ENCODE measurements around the gene DOCK2. TPM values are rescaled to one million over a fixed set of nuclear protein-coding genes. Genes with fewer than 3 reads are reported as not detected.

Gene DOCK2
- total and polyA plus RNA-seq, 2 donors (not counting 1 experiment from before 2014, with no cell fraction given): 112 to 330 TPM

GRCh38 chr5:170069512-170069911 lies 432.4 kb downstream of the DOCK2 start:
- Histone ChIP-seq H3K9ac (ENCODE audit: low read length) (no peak overlapping the region), H3K4me3 (ENCODE audit: control extremely low read depth in 1 of 5, extremely low read depth in 1 of 5, insufficient read depth in 1 of 5, low read depth in 2 of 5, low read length in 4 of 5) (no peak overlapping the region), H3K79me2 (ENCODE audit: control insufficient read depth, insufficient read depth, low read length) (no peaks in the 10 kb centered on the region), H3K4me2 (replicated peaks; ENCODE audit: low read depth, low read length, poor library complexity, severe bottlenecking) (no peak overlapping the region), H3K27ac (ENCODE audit: low read length in 2 of 2) (no peak overlapping the region), H3K36me3 (replicated peaks in 1 of 2; ENCODE audit: control extremely low read depth in 1 of 2, control insufficient read depth in 1 of 2, extremely low read depth in 1 of 2, insufficient read depth in 2 of 2, low read length in 1 of 2) (peaks cover 12 to 72% of the 10 kb centered on the region in 2 experiments), H2AFZ (ENCODE audit: insufficient read depth, low read depth, low read length, poor library complexity, severe bottlenecking) (no peak overlapping the region), H3K4me1 (ENCODE audit: control insufficient read depth in 2 of 2, insufficient read depth in 2 of 2, low read length in 2 of 2) (no peaks in the 10 kb centered on the region), H3K27me3 (replicated peaks in 1 of 4; ENCODE audit: control extremely low read depth in 1 of 4, control insufficient read depth in 3 of 4, insufficient read depth in 4 of 4, low read length in 3 of 4) (no peaks in the 10 kb centered on the region), H4K20me1 (ENCODE audit: control insufficient read depth, insufficient read depth, low read length, poor library complexity, severe bottlenecking) (no peaks in the 10 kb centered on the region), H3K9me3 (ENCODE audit: control extremely low read depth in 1 of 3, control insufficient read depth in 2 of 3, insufficient read depth in 1 of 3, low read length in 2 of 3) (no peaks in the 10 kb centered on the region)
- no peak overlapping the region for H3K4me3 Mint-ChIP-seq
- ATAC-seq (ENCODE audit: low read depth) (no peak), DNase-seq (no peak)
- TF ChIP-seq, protein P1, sequence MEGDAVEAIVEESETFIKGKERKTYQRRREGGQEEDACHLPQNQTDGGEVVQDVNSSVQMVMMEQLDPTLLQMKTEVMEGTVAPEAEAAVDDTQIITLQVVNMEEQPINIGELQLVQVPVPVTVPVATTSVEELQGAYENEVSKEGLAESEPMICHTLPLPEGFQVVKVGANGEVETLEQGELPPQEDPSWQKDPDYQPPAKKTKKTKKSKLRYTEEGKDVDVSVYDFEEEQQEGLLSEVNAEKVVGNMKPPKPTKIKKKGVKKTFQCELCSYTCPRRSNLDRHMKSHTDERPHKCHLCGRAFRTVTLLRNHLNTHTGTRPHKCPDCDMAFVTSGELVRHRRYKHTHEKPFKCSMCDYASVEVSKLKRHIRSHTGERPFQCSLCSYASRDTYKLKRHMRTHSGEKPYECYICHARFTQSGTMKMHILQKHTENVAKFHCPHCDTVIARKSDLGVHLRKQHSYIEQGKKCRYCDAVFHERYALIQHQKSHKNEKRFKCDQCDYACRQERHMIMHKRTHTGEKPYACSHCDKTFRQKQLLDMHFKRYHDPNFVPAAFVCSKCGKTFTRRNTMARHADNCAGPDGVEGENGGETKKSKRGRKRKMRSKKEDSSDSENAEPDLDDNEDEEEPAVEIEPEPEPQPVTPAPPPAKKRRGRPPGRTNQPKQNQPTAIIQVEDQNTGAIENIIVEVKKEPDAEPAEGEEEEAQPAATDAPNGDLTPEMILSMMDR (IDR thresholded peaks at IDR 0.05): no peak
- TF ChIP-seq EZH2 (IDR thresholded peaks at IDR 0.05; ENCODE audit: borderline replicate concordance, insufficient read depth, low read depth, low read length, poor library complexity, severe bottlenecking): no peak
- no peaks in the 10 kb centered on the region for H3K9me3 Mint-ChIP-seq (ENCODE audit: insufficient read depth)
- ChIA-PET POLR2A (no interaction called here), CTCF (no interaction called here)
- H3K27ac Mint-ChIP-seq: no peak overlapping the region
- intact Hi-C loops (cut with micrococcal nuclease): no loop called here
- H3K4me1 Mint-ChIP-seq: no peaks in the 10 kb centered on the region
- WGBS (ENCODE audit: insufficient coverage): 100% methylated on average over 3 of the region's 5 CpGs
- H3K27me3 Mint-ChIP-seq: no peaks in the 10 kb centered on the region

DNA sequence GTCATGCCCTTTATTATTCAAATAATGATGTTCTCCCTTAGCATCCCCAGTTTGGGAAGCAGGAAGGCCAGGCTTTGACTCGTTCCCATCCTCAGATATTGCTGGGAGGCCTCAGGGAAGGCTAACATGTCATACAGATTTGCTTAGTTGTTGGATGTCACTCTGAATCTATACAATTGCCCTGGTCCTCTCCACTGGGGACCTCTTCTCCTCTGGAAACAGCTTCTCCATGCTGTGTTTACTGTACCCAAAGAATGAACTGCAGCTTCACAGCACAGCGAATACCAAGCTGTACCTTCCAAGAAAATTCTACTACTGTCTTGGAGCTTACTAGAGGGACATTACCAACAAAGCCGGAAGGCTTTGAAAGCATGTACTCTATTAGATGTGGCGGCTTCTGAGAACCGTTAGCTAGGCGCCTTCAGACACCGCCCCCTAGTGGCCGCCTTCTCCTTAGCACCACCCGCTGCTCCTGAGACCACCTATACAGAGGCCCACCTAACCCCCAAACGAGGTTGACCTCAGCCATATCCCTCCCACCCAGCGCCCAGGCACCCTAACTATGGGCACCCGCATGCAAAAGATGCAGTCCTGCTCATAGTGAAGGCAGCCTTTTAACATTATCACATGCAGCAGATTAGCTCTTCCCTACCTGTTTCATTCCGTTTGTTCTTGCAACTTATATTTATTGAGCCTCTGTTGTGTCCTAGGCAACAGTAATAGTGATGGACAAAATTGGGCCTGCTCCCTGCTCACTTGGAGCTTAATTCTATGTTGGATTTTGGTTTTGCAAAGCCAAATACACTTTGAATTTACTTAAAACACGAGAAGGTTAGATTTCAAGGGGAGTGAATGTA lies 433.7 kb downstream of the DOCK2 start:
- H3K79me2 ChIP-seq (ENCODE audit: control insufficient read depth, insufficient read depth, low read length): no peaks in the 10 kb centered on the region
- no peak for TF ChIP-seq EZH2 (IDR thresholded peaks at IDR 0.05; ENCODE audit: borderline replicate concordance, insufficient read depth, low read depth, low read length, poor library complexity, severe bottlenecking)
- TF ChIP-seq, protein P1 (IDR thresholded peaks at IDR 0.05): peak; percentile 44
- ATAC-seq (ENCODE audit: low read depth) (no peak), DNase-seq (no peak)
- H3K27me3 Mint-ChIP-seq: no peaks in the 10 kb centered on the region
- H3K27ac ChIP-seq (ENCODE audit: low read length in 2 of 2): no peak overlapping the region
- no peaks in the 10 kb centered on the region for H3K4me1 Mint-ChIP-seq
- no peak overlapping the region for H3K4me3 ChIP-seq (ENCODE audit: control extremely low read depth in 1 of 5, extremely low read depth in 1 of 5, insufficient read depth in 1 of 5, low read depth in 2 of 5, low read length in 4 of 5)
- POLR2A ChIA-PET: no interaction called here
- H3K4me1 ChIP-seq (ENCODE audit: control insufficient read depth in 2 of 2, insufficient read depth in 2 of 2, low read length in 2 of 2): no peaks in the 10 kb centered on the region
- H4K20me1 ChIP-seq (ENCODE audit: control insufficient read depth, insufficient read depth, low read length, poor library complexity, severe bottlenecking): no peaks in the 10 kb centered on the region
- CTCF ChIA-PET: interaction anchor here (0.8 to 1.9 kb wide), 2 partner anchors 10 to 12 kb away, joined by 3 to 11 read pairs; no protein-coding TSS in a partner anchor
- H3K9me3 Mint-ChIP-seq (ENCODE audit: insufficient read depth): no peaks in the 10 kb centered on the region
- no peaks in the 10 kb centered on the region for H3K27me3 ChIP-seq (replicated peaks in 1 of 4; ENCODE audit: control extremely low read depth in 1 of 4, control insufficient read depth in 3 of 4, insufficient read depth in 4 of 4, low read length in 3 of 4)
- no peaks in the 10 kb centered on the region for H3K9me3 ChIP-seq (ENCODE audit: control extremely low read depth in 1 of 3, control insufficient read depth in 2 of 3, insufficient read depth in 1 of 3, low read length in 2 of 3)
- 97% methylated on average over 12 of the region's 14 CpGs for WGBS (ENCODE audit: insufficient coverage)
- no peak overlapping the region for H3K9ac ChIP-seq (ENCODE audit: low read length)
- H3K4me2 ChIP-seq (replicated peaks; ENCODE audit: low read depth, low read length, poor library complexity, severe bottlenecking): no peak overlapping the region
- H3K27ac Mint-ChIP-seq: no peak overlapping the region
- intact Hi-C loops (cut with micrococcal nuclease): no loop called here
- H2AFZ ChIP-seq (ENCODE audit: insufficient read depth, low read depth, low read length, poor library complexity, severe bottlenecking): no peak overlapping the region
- H3K4me3 Mint-ChIP-seq: no peak overlapping the region
- peaks cover 12 to 84% of the 10 kb centered on the region in 2 experiments for H3K36me3 ChIP-seq (replicated peaks in 1 of 2; ENCODE audit: control extremely low read depth in 1 of 2, control insufficient read depth in 1 of 2, extremely low read depth in 1 of 2, insufficient read depth in 2 of 2, low read length in 1 of 2)
